HCT116 (cell line): ENCODE data around the gene CD83. TPM values are rescaled to one million over a fixed set of nuclear protein-coding genes. Genes with fewer than 3 reads are reported as not detected.

ENCODE experiments used
- ATAC-seq: fragments of 200-7000 bp; cut with Tn5 transposase; 2 replicates; pipeline ENCODE4 v1.9.1; 2020; ENCODE audit warnings: mild to moderate bottlenecking, moderate library complexity
- BruUV-seq: library from RNA; stranded (reverse); fragments of 400-500 nt; replicated peaks from 2 replicates; lab custom pipeline; 2021; lab: Mats Ljungman, UMichigan
- CTCF ChIA-PET: fragments of 300-600 bp; sonication (Branson Sonifier 250); formaldehyde crosslinking; loops from one replicate; lab custom pipeline; 2021; ENCODE audit warnings: antibody characterized with exemption; lab: Charles Lee
- POLR2A ChIA-PET: fragments of 300-600, 350-600 bp; sonication (Branson Sonifier 250); formaldehyde crosslinking; loops from one replicate; lab custom pipeline; 2021; ENCODE audit warnings: antibody characterized with exemption; lab: Charles Lee
- RAD21 ChIA-PET, 2 experiments: fragments of 300-600 bp; sonication (Branson Sonifier 250); formaldehyde crosslinking; loops; one replicate each; lab custom pipeline; 2023; ENCODE audit warnings: low total read pairs in 2 of 2; ENCODE audit not compliant: uncharacterized antibody in 2 of 2, unreplicated experiment in 2 of 2, low non-redundant PET in 1 of 2; lab: Charles Lee
- DNase-seq: peaks from one replicate; pipeline ENCODE4 v3.0.0-alpha.2; 2010; ENCODE audit warnings: low read depth, low spot score
- H2AFZ ChIP-seq: fragments of 200-600 bp; shearing (Covaris generic), sonication (generic); 2 replicates; pipeline ENCODE4 v1.6.1; 2017; ENCODE audit warnings: low read depth, mixed run types, mixed read lengths, antibody characterized with exemption, low read length; ENCODE audit not compliant: poor library complexity, severe bottlenecking
- H3K27ac ChIP-seq: 2 replicates; pipeline ENCODE4 v1.5.1; 2012; ENCODE audit warnings: low read depth, low read length
- H3K27me3 ChIP-seq: fragments of 200-600 bp; sonication (generic); 2 replicates; pipeline ENCODE4 v1.6.1; 2016; ENCODE audit warnings: mixed run types, low read length, mixed read lengths; ENCODE audit not compliant: insufficient read depth
- H3K36me3 ChIP-seq, 2 experiments: fragments of 200-500 bp in 1 of 2; fragments of 200-600 bp in 1 of 2; sonication (Bioruptor generic) in 1 of 2; sonication (generic) in 1 of 2; 2 replicates each; pipeline versions ENCODE4 v1.5.1 to v1.6.1; 2014 to 2016; ENCODE audit warnings: low read length in 2 of 2, inconsistent platforms in 1 of 2, mixed read lengths in 1 of 2, mixed run types in 1 of 2; ENCODE audit not compliant: insufficient read depth in 2 of 2, control insufficient read depth in 1 of 2
- H3K4me1 ChIP-seq, 2 experiments: fragments of 200-600 bp in 1 of 2; sonication (generic) in 1 of 2; 2 replicates each; pipeline versions ENCODE4 v1.5.1 to v1.6.1; 2012 to 2017; ENCODE audit warnings: low read length in 2 of 2, inconsistent platforms in 1 of 2, mild to moderate bottlenecking in 1 of 2, mixed read lengths in 1 of 2, mixed run types in 1 of 2, moderate library complexity in 1 of 2; ENCODE audit not compliant: insufficient read depth in 2 of 2, control insufficient read depth in 1 of 2
- H3K4me2 ChIP-seq: fragments of 200-600 bp; sonication (generic); 2 replicates; pipeline ENCODE4 v1.6.1; 2017; ENCODE audit warnings: mixed run types, low read length, mixed read lengths
- H3K4me3 ChIP-seq, 2 experiments: fragments of 200-600 bp in 1 of 2; sonication (generic) in 1 of 2; replicated peaks in 1 of 2; 2 replicates each; pipeline ENCODE4 v1.5.1; 2011 to 2016; ENCODE audit warnings: low read length in 2 of 2, control low read depth in 1 of 2, low read depth in 1 of 2, mild to moderate bottlenecking in 1 of 2, mixed read lengths in 1 of 2, mixed run types in 1 of 2
- H3K79me2 ChIP-seq: fragments of 200-600 bp; sonication (generic); 2 replicates; pipeline ENCODE4 v1.6.1; 2017; ENCODE audit warnings: mild to moderate bottlenecking, mixed run types, low read length, moderate library complexity, mixed read lengths; ENCODE audit not compliant: insufficient read depth
- H3K9ac ChIP-seq: fragments of 200-600 bp; sonication (generic); 2 replicates; pipeline ENCODE4 v1.6.1; 2016; ENCODE audit warnings: low read length, mixed read lengths
- H3K9me2 ChIP-seq: fragments of 200-600 bp; sonication (generic), shearing (Covaris generic); 2 replicates; pipeline ENCODE4 v1.6.1; 2017; ENCODE audit warnings: mixed run types, mild to moderate bottlenecking, moderate library complexity; ENCODE audit not compliant: insufficient read depth
- H3K9me3 ChIP-seq, 2 experiments: fragments of 200-500 bp in 1 of 2; fragments of 200-600 bp in 1 of 2; sonication (Bioruptor generic) in 1 of 2; sonication (generic) in 1 of 2; 2 replicates each; pipeline ENCODE4 v1.6.1; 2014 to 2017; ENCODE audit warnings: low read length in 2 of 2, mixed read lengths in 2 of 2, inconsistent platforms in 1 of 2, low read depth in 1 of 2, mild to moderate bottlenecking in 1 of 2, mixed run types in 1 of 2, moderate library complexity in 1 of 2; ENCODE audit not compliant: control insufficient read depth in 1 of 2, insufficient read depth in 1 of 2
- H4K20me1 ChIP-seq: fragments of 200-600 bp; sonication (generic), shearing (Covaris generic); 2 replicates; pipeline ENCODE4 v1.6.1; 2017; ENCODE audit warnings: mixed run types, mild to moderate bottlenecking, moderate library complexity; ENCODE audit not compliant: insufficient read depth
- CBX3 ChIP-seq: IDR thresholded peaks from 2 replicates; pipeline ENCODE4 v1.6.1; 2012; ENCODE audit warnings: low read depth
- CEBPB ChIP-seq: IDR thresholded peaks from 2 replicates; pipeline ENCODE4 v1.6.1; 2012; ENCODE audit warnings: low read depth
- EGR1 ChIP-seq: IDR thresholded peaks from 2 replicates; pipeline ENCODE4 v1.6.1; 2012; ENCODE audit warnings: low read depth
- ELF1 ChIP-seq: IDR thresholded peaks from 2 replicates; pipeline ENCODE4 v1.6.1; 2012; ENCODE audit warnings: low read depth, borderline replicate concordance
- FOSL1 ChIP-seq: IDR thresholded peaks from 2 replicates; pipeline ENCODE4 v1.6.1; 2012; ENCODE audit warnings: low read depth
- JUND ChIP-seq: IDR thresholded peaks from 2 replicates; pipeline ENCODE4 v1.6.1; 2012
- POLR2AphosphoS5 ChIP-seq: IDR thresholded peaks from 2 replicates; pipeline ENCODE4 v1.6.1; 2011; ENCODE audit warnings: mild to moderate bottlenecking, low read depth, low read length, moderate library complexity
- RAD21 ChIP-seq: IDR thresholded peaks from 2 replicates; pipeline ENCODE4 v1.6.1; 2012; ENCODE audit warnings: low read depth, mild to moderate bottlenecking
- SIN3A ChIP-seq: IDR thresholded peaks from 2 replicates; pipeline ENCODE4 v1.6.1; 2012; ENCODE audit warnings: low read depth
- SP1 ChIP-seq: IDR thresholded peaks from 2 replicates; pipeline ENCODE4 v1.6.1; 2012; ENCODE audit warnings: low read depth
- SRF ChIP-seq: IDR thresholded peaks from 2 replicates; pipeline ENCODE4 v1.6.1; 2012; ENCODE audit warnings: low read depth
- TCF7L2 ChIP-seq: IDR thresholded peaks from 2 replicates; pipeline ENCODE4 v1.7.0; 2011; ENCODE audit warnings: borderline replicate concordance, inconsistent platforms; ENCODE audit not compliant: insufficient read depth, insufficient read length; ENCODE audit errors: extremely low read depth
- YY1 ChIP-seq: IDR thresholded peaks from 2 replicates; pipeline ENCODE4 v1.6.1; 2011; ENCODE audit warnings: low read length, low read depth, moderate library complexity, mild to moderate bottlenecking; ENCODE audit not compliant: insufficient replicate concordance; ENCODE audit errors: extremely low read depth
- ZNF274 ChIP-seq: fragments of 200-500 bp; sonication (Bioruptor generic); IDR thresholded peaks from 2 replicates; pipeline ENCODE4 v1.6.1; 2014; ENCODE audit warnings: mild to moderate bottlenecking, low read depth, low read length, inconsistent platforms
- intact Hi-C: fragments of 100-400 bp; cut with micrococcal nuclease; formaldehyde crosslinking; loops from 2 replicates; pipeline ENCODE4 v1.10.0; 2022
- total RNA-seq: library from RNA; stranded (reverse); gene quantifications from one replicate; pipeline ENCODE4 v1.2.1, GENCODE V29; 2021; ENCODE audit not compliant: unreplicated experiment
- TF ChIP-seq, protein P1 (sequence below), 3 experiments: fragments of 200-600 bp in 1 of 3; sonication (generic) in 1 of 3; IDR thresholded peaks in 2 of 3; conservative IDR thresholded peaks in 1 of 3; 2 replicates each; pipeline ENCODE4 v1.5.1; 2012 to 2017; ENCODE audit warnings: low read depth in 2 of 3, low read length in 2 of 3, antibody characterized with exemption in 1 of 3, borderline replicate concordance in 1 of 3, control low read depth in 1 of 3, mild to moderate bottlenecking in 1 of 3, mixed read lengths in 1 of 3, mixed run types in 1 of 3, moderate library complexity in 1 of 3; ENCODE audit not compliant: insufficient read depth in 1 of 3
- TF ChIP-seq, protein P2 (sequence below): IDR thresholded peaks from 2 replicates; pipeline ENCODE4 v1.6.1; 2012
- TF ChIP-seq, protein P3 (sequence below): IDR thresholded peaks from 2 replicates; pipeline ENCODE4 v1.6.1; 2012; ENCODE audit warnings: low read depth
- TF ChIP-seq, protein P4 (sequence below): IDR thresholded peaks from 2 replicates; pipeline ENCODE4 v1.6.1; 2012
- TF ChIP-seq, protein P5 (sequence below): IDR thresholded peaks from 2 replicates; pipeline ENCODE4 v1.6.1; 2011; ENCODE audit warnings: mild to moderate bottlenecking, low read length, moderate library complexity; ENCODE audit not compliant: insufficient replicate concordance; ENCODE audit errors: extremely low read depth

CD83 gene
- total RNA-seq, 1 experiment from 2014 or later: 6.0 TPM

DNA sequence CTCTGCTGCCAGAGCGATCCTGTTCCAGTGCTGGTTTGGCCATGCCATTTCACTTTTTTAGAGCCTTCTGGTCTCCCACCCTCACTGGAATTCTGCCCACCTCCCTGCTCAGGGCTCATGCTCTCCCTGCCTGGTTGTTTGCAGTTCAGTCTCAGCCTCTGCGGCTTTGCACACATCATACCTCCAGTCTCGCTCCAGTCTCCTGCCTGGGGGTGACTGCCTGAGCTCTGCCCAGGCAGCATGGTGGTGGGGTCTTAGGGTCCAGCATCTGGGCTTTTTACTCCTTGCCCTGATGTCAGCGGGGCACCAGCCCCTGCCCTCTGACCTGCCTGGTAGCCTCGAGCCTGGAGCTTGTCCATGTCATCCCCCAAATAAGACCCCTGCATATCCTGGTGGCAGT is 30.9 kb downstream of the CD83 start:
- ChIA-PET CTCF (interaction anchor here (0.9 to 1.7 kb wide), 2 partner anchors 81 to 240 kb away, joined by 3 read pairs; no protein-coding TSS in a partner anchor), RAD21 (no interaction called here), POLR2A (no interaction called here)
- no peak overlapping the region for H3K4me2 ChIP-seq
- no peaks in the 10 kb centered on the region for H3K36me3 ChIP-seq
- no peaks in the 10 kb centered on the region for H3K27me3 ChIP-seq
- BruUV-seq: no TSS peak
- no peak overlapping the region for H3K9ac ChIP-seq
- H3K9me2 ChIP-seq: no peaks in the 10 kb centered on the region
- TF ChIP-seq ZNF274 (no peak), ELF1 (no peak), POLR2AphosphoS5 (no peak), SP1 (no peak), SRF (no peak), FOSL1 (no peak), SIN3A (no peak), TCF7L2 (no peak), YY1 (no peak), RAD21 (no peak), JUND (no peak), CBX3 (no peak), CEBPB (no peak), EGR1 (no peak)
- TF ChIP-seq, protein P1, sequence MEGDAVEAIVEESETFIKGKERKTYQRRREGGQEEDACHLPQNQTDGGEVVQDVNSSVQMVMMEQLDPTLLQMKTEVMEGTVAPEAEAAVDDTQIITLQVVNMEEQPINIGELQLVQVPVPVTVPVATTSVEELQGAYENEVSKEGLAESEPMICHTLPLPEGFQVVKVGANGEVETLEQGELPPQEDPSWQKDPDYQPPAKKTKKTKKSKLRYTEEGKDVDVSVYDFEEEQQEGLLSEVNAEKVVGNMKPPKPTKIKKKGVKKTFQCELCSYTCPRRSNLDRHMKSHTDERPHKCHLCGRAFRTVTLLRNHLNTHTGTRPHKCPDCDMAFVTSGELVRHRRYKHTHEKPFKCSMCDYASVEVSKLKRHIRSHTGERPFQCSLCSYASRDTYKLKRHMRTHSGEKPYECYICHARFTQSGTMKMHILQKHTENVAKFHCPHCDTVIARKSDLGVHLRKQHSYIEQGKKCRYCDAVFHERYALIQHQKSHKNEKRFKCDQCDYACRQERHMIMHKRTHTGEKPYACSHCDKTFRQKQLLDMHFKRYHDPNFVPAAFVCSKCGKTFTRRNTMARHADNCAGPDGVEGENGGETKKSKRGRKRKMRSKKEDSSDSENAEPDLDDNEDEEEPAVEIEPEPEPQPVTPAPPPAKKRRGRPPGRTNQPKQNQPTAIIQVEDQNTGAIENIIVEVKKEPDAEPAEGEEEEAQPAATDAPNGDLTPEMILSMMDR (IDR thresholded peaks at IDR 0.05 in 2 of 3, conservative IDR thresholded peaks at IDR 0.05 in 1 of 3; ENCODE audit: borderline replicate concordance in 1 of 3, insufficient read depth in 1 of 3, low read depth in 2 of 3, low read length in 2 of 3): no peak
- TF ChIP-seq, protein P2, sequence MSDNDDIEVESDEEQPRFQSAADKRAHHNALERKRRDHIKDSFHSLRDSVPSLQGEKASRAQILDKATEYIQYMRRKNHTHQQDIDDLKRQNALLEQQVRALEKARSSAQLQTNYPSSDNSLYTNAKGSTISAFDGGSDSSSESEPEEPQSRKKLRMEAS: no peak
- TF ChIP-seq, protein P3, sequence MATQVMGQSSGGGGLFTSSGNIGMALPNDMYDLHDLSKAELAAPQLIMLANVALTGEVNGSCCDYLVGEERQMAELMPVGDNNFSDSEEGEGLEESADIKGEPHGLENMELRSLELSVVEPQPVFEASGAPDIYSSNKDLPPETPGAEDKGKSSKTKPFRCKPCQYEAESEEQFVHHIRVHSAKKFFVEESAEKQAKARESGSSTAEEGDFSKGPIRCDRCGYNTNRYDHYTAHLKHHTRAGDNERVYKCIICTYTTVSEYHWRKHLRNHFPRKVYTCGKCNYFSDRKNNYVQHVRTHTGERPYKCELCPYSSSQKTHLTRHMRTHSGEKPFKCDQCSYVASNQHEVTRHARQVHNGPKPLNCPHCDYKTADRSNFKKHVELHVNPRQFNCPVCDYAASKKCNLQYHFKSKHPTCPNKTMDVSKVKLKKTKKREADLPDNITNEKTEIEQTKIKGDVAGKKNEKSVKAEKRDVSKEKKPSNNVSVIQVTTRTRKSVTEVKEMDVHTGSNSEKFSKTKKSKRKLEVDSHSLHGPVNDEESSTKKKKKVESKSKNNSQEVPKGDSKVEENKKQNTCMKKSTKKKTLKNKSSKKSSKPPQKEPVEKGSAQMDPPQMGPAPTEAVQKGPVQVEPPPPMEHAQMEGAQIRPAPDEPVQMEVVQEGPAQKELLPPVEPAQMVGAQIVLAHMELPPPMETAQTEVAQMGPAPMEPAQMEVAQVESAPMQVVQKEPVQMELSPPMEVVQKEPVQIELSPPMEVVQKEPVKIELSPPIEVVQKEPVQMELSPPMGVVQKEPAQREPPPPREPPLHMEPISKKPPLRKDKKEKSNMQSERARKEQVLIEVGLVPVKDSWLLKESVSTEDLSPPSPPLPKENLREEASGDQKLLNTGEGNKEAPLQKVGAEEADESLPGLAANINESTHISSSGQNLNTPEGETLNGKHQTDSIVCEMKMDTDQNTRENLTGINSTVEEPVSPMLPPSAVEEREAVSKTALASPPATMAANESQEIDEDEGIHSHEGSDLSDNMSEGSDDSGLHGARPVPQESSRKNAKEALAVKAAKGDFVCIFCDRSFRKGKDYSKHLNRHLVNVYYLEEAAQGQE: no peak
- TF ChIP-seq, protein P4, sequence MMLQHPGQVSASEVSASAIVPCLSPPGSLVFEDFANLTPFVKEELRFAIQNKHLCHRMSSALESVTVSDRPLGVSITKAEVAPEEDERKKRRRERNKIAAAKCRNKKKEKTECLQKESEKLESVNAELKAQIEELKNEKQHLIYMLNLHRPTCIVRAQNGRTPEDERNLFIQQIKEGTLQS: no peak
- TF ChIP-seq, protein P5, sequence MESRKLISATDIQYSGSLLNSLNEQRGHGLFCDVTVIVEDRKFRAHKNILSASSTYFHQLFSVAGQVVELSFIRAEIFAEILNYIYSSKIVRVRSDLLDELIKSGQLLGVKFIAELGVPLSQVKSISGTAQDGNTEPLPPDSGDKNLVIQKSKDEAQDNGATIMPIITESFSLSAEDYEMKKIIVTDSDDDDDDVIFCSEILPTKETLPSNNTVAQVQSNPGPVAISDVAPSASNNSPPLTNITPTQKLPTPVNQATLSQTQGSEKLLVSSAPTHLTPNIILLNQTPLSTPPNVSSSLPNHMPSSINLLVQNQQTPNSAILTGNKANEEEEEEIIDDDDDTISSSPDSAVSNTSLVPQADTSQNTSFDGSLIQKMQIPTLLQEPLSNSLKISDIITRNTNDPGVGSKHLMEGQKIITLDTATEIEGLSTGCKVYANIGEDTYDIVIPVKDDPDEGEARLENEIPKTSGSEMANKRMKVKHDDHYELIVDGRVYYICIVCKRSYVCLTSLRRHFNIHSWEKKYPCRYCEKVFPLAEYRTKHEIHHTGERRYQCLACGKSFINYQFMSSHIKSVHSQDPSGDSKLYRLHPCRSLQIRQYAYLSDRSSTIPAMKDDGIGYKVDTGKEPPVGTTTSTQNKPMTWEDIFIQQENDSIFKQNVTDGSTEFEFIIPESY: no peak
- H4K20me1 ChIP-seq: no peaks in the 10 kb centered on the region
- H2AFZ ChIP-seq: no peak overlapping the region
- H3K9me3 ChIP-seq: no peaks in the 10 kb centered on the region
- no peaks in the 10 kb centered on the region for H3K4me1 ChIP-seq
- DNase-seq: no peak
- H3K4me3 ChIP-seq: no peak overlapping the region
- H3K27ac ChIP-seq: no peak overlapping the region
- ATAC-seq: no peak
- intact Hi-C loops: no loop called here
- H3K79me2 ChIP-seq: no peaks in the 10 kb centered on the region
